ENCODE measurements around the gene COL20A1.

DNA sequence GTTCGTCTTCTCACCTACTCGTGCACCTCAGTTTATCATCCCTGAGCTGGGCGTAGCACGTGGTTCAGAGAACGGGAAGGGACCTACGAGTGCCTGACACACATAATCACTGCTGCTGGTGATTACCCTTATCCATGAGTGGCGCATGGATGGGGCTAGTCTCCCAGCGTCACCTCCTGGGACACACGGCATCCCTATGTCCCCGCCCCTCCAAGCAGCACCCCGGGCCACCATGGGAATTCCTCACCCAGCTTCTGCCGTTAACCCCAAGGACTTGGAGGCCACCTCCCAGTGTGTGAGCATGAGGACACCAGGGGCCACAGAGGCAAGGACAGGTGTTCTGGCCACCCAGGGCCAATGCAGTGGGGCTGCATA, 58.3 kb downstream of the COL20A1 start:
- TF ChIP-seq, protein P1, sequence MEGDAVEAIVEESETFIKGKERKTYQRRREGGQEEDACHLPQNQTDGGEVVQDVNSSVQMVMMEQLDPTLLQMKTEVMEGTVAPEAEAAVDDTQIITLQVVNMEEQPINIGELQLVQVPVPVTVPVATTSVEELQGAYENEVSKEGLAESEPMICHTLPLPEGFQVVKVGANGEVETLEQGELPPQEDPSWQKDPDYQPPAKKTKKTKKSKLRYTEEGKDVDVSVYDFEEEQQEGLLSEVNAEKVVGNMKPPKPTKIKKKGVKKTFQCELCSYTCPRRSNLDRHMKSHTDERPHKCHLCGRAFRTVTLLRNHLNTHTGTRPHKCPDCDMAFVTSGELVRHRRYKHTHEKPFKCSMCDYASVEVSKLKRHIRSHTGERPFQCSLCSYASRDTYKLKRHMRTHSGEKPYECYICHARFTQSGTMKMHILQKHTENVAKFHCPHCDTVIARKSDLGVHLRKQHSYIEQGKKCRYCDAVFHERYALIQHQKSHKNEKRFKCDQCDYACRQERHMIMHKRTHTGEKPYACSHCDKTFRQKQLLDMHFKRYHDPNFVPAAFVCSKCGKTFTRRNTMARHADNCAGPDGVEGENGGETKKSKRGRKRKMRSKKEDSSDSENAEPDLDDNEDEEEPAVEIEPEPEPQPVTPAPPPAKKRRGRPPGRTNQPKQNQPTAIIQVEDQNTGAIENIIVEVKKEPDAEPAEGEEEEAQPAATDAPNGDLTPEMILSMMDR (IDR thresholded peaks at IDR 0.05): no peak
- TF ChIP-seq ZFX (IDR thresholded peaks at IDR 0.05; ENCODE audit: borderline replicate concordance): no peak

All from 22Rv1 (cell line).